MM.1S (cell line): ENCODE measurements around the gene HAUS5.

Experiments used
- EZH2 ChIP-seq: fragments of 300-600 bp; sonication (generic); optimal IDR thresholded peaks from 2 replicates; pipeline ENCODE3; 2017; ENCODE audit warnings: low read depth, mild to moderate bottlenecking, antibody characterized with exemption, low read length, mixed read lengths
- TF ChIP-seq, protein P1 (sequence below): fragments of 300-600 bp; sonication (generic); IDR thresholded peaks from 2 replicates; pipeline ENCODE4 v1.5.1; 2016; ENCODE audit warnings: antibody characterized with exemption, low read length, mixed read lengths

DNA sequence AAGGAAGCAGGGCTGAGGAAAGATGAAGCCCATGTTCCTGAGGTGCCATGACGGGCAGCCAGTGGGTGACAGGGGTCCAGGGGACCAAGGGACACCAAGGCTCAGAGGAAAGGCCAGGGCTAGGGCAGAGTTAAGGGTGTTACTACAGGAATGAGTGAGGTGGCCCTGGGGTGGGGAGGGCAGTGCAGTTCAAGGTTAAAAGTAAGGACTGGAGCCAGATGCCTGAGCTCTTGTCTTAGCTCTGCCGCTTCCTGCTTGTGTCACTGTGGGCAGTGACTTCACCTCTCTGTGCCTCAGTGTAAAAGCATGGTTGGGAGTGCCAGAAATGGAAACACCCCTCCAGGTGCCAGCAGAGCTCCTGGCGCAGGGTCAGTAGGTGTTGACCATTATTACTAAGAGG, 24.1 kb downstream of the HAUS5 start:
- TF ChIP-seq, protein P1, sequence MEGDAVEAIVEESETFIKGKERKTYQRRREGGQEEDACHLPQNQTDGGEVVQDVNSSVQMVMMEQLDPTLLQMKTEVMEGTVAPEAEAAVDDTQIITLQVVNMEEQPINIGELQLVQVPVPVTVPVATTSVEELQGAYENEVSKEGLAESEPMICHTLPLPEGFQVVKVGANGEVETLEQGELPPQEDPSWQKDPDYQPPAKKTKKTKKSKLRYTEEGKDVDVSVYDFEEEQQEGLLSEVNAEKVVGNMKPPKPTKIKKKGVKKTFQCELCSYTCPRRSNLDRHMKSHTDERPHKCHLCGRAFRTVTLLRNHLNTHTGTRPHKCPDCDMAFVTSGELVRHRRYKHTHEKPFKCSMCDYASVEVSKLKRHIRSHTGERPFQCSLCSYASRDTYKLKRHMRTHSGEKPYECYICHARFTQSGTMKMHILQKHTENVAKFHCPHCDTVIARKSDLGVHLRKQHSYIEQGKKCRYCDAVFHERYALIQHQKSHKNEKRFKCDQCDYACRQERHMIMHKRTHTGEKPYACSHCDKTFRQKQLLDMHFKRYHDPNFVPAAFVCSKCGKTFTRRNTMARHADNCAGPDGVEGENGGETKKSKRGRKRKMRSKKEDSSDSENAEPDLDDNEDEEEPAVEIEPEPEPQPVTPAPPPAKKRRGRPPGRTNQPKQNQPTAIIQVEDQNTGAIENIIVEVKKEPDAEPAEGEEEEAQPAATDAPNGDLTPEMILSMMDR = no peak
- TF ChIP-seq EZH2 = no peak
